Testis (tissue), 3 donors: ENCODE measurements around the gene CDK14. TPM values are rescaled to one million over a fixed set of nuclear protein-coding genes. Genes with fewer than 3 reads are reported as not detected.

ENCODE experiments used
- DNase-seq: peaks from one replicate; pipeline ENCODE4 v3.0.0-alpha.2; 2019
- H3K27ac ChIP-seq, 2 donors: fragments of 200-600 bp; sonication (generic); one replicate each; pipeline ENCODE4 v1.5.1; 2019
- H3K27me3 ChIP-seq: fragments of 200-600 bp; sonication (generic); one replicate; pipeline ENCODE4 v1.5.1; 2019
- H3K36me3 ChIP-seq: fragments of 200-600 bp; sonication (generic); one replicate; pipeline ENCODE4 v1.5.1; 2017; ENCODE audit warnings: low read depth; ENCODE audit errors: missing control alignments
- H3K4me1 ChIP-seq: fragments of 200-600 bp; sonication (generic); one replicate; pipeline ENCODE4 v1.5.1; 2019
- H3K4me3 ChIP-seq, 2 donors: fragments of 200-600 bp; sonication (generic); one replicate each; pipeline ENCODE4 v1.5.1; 2017 to 2019
- H3K9me3 ChIP-seq: fragments of 200-600 bp; sonication (generic); one replicate; pipeline ENCODE4 v1.5.1; 2017
- POLR2A ChIP-seq: fragments of 450-650 bp; IDR thresholded peaks from one replicate; pipeline ENCODE4 v1.6.1; 2017; ENCODE audit warnings: antibody characterized with exemption, mild to moderate bottlenecking, moderate library complexity
- WGBS, 2 donors: methylation state at CpG; one replicate each; pipeline ENCODE4 v1.1.5; 2018; 5-methylcytosine and 5-hydroxymethylcytosine counted together
- intact Hi-C: fragments of 100-400 bp; cut with DNase I; formaldehyde crosslinking; loops from one replicate; pipeline ENCODE4 v1.15.1; 2023; ENCODE audit warnings: low total_unique reads
- polyA plus RNA-seq: library from polyadenylated mRNA; stranded (reverse); fragments of 350-450 nt; fragmentation: Illumina TruSeq; extraction: RNeasy Lipid Tissue Mini Kit (QIAGEN cat#74804); gene quantifications from one replicate; pipeline ENCODE4 v1.2.3, GENCODE V29; 2014; ENCODE audit warnings: low read depth, low replicate concordance; ENCODE audit not compliant: insufficient read depth
- total RNA-seq, 2 donors: library from RNA; depleted of rRNA; stranded (reverse); fragments of >200 nt; gene quantifications; one replicate each; pipeline ENCODE4 v1.2.3, GENCODE V29; 2016
- TF ChIP-seq, protein P1 (sequence below), 3 experiments: fragments of 450-650 bp in 2 of 3; fragments of 200-600 bp in 1 of 3; sonication (generic) in 1 of 3; IDR thresholded peaks; one replicate each; pipeline ENCODE4 v1.5.1; 2016 to 2019; ENCODE audit warnings: antibody characterized with exemption in 3 of 3, mild to moderate bottlenecking in 2 of 3, moderate library complexity in 1 of 3

Gene CDK14
- total and polyA plus RNA-seq, 3 donors from 2014 or later = 18.9 to 22.7 (median 19.5) TPM

GRCh38 chr7:90721869-90722431 lies 125.8 kb downstream of the CDK14 start:
- Histone ChIP-seq H3K9me3 (no peaks in the 10 kb centered on the region), H3K27me3 (no peaks in the 10 kb centered on the region), H3K27ac (no peak overlapping the region), H3K4me1 (peaks cover 4% of the 10 kb centered on the region), H3K36me3 (no peaks in the 10 kb centered on the region), H3K4me3 (no peak overlapping the region)
- TF ChIP-seq, protein P1, sequence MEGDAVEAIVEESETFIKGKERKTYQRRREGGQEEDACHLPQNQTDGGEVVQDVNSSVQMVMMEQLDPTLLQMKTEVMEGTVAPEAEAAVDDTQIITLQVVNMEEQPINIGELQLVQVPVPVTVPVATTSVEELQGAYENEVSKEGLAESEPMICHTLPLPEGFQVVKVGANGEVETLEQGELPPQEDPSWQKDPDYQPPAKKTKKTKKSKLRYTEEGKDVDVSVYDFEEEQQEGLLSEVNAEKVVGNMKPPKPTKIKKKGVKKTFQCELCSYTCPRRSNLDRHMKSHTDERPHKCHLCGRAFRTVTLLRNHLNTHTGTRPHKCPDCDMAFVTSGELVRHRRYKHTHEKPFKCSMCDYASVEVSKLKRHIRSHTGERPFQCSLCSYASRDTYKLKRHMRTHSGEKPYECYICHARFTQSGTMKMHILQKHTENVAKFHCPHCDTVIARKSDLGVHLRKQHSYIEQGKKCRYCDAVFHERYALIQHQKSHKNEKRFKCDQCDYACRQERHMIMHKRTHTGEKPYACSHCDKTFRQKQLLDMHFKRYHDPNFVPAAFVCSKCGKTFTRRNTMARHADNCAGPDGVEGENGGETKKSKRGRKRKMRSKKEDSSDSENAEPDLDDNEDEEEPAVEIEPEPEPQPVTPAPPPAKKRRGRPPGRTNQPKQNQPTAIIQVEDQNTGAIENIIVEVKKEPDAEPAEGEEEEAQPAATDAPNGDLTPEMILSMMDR (IDR thresholded peaks at IDR 0.05) = no peak
- TF ChIP-seq POLR2A = no peak
- intact Hi-C loops = no loop called here
- WGBS, 2 donors = 93% methylated on average over 7 of the region's 7 CpGs
- DNase-seq = no peak

DNA sequence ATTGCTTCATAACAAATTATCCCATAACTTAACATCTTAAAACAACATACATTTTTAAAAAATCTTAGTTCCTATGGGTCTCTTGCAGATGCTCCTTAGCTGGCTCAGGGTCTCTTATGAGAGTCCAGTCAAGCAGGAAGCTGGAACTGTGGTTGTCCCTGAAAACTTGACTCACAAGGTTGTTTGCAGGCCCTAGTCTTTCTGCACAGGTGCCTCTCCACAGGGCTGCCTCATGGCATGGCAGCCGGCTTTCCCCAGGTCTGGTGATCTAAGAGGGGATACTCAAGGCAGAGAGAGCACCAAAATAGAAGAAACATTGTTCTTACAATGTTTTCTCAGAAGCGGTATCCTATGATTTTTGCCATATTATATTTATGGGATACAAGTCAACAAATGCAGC lies 127.1 kb downstream of the CDK14 start:
- Histone ChIP-seq H3K4me3 (no peak overlapping the region), H3K27ac (no peak overlapping the region), H3K9me3 (no peaks in the 10 kb centered on the region), H3K36me3 (no peaks in the 10 kb centered on the region), H3K4me1 (peaks cover 4% of the 10 kb centered on the region), H3K27me3 (no peaks in the 10 kb centered on the region)
- no peak for DNase-seq
- intact Hi-C loops = no loop called here
- WGBS, 2 donors = 80 to 95% methylated on average over 2 of the region's 2 CpGs
- TF ChIP-seq POLR2A = no peak
- TF ChIP-seq, protein P1 (IDR thresholded peaks at IDR 0.05) = no peak

DNA sequence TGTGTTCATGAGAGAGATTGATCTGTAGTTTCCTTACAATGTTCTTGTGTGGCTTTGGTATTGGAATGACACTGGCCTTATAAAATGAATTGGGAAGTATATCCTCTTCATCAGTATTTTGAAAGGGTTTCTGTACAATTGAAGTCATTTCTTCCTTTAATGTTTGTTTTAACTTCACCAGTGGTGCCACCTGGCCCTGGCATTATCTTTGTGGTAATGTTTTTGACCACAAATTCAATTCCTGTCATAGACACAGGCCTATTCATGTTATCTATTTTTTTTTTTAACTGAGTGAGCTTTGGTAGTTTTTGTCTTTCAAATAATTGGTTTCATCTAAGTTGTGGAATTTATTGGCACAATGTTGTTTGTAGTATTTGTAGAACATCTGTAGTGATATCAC lies 127.7 kb downstream of the CDK14 start:
- Histone ChIP-seq H3K27ac (no peak overlapping the region), H3K4me1 (peaks cover 4% of the 10 kb centered on the region)
- intact Hi-C loops = no loop called here

GRCh38 chr7:90726120-90726519 lies 130.0 kb downstream of the CDK14 start:
- Histone ChIP-seq H3K27me3 (no peaks in the 10 kb centered on the region), H3K27ac (no peak overlapping the region), H3K4me1 (peaks cover 3% of the 10 kb centered on the region), H3K9me3 (no peaks in the 10 kb centered on the region), H3K36me3 (no peaks in the 10 kb centered on the region), H3K4me3 (no peak overlapping the region)
- WGBS, 2 donors = 79 to 80% methylated on average over 2 of the region's 2 CpGs
- intact Hi-C loops = no loop called here
- TF ChIP-seq, protein P1 (IDR thresholded peaks at IDR 0.05) = no peak
- TF ChIP-seq POLR2A = no peak
- DNase-seq = no peak

More for the DNA sequence above, 127.7 kb downstream of the CDK14 start:
- no peak for DNase-seq
- no peak overlapping the region for H3K4me3 ChIP-seq
- H3K27me3 ChIP-seq = no peaks in the 10 kb centered on the region
- TF ChIP-seq, protein P1 (IDR thresholded peaks at IDR 0.05) = no peak
- no peak for TF ChIP-seq POLR2A
- no peaks in the 10 kb centered on the region for H3K9me3 ChIP-seq
- H3K36me3 ChIP-seq = no peaks in the 10 kb centered on the region

DNA sequence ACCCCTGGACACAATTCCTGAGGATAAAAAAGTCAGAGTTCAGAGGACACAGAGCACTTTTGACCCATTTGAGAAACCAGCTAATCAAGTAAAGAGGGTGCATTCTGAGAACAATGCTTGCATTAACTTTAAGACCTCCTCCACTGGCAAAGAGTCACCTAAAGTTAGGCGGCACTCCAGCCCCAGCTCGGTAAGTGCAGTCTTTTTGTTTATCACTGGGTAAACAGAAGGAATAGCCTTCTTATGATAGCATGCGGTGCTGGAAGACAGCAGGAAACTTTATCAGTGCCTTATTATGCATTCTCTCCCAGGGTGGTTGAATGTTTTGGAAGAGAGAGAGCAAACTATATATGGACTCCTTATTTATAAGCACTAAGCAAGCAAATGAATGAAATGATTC lies 130.5 kb downstream of the CDK14 start:
- TF ChIP-seq POLR2A = no peak
- TF ChIP-seq, protein P1 (IDR thresholded peaks at IDR 0.05) = no peak
- DNase-seq = no peak
- Histone ChIP-seq H3K27ac (no peak overlapping the region), H3K9me3 (no peaks in the 10 kb centered on the region), H3K36me3 (no peaks in the 10 kb centered on the region), H3K4me1 (no peaks in the 10 kb centered on the region), H3K4me3 (no peak overlapping the region), H3K27me3 (no peaks in the 10 kb centered on the region)
- 33 to 46% methylated on average over 3 of the region's 3 CpGs for WGBS, 2 donors
- intact Hi-C loops = no loop called here
